Neural progenitor cell (in vitro differentiated cells): ENCODE data around the gene SHANK3. TPM values are rescaled to one million over a fixed set of nuclear protein-coding genes. Genes with fewer than 3 reads are reported as not detected.

Experiments
- DNase-seq: peaks from one replicate; pipeline ENCODE4 v3.0.0-alpha.2; 2016; ENCODE audit warnings: low spot score
- H2AFZ ChIP-seq: fragments of 200-600 bp; sonication (generic); replicated peaks from 2 replicates; pipeline ENCODE4 v1.6.1; 2016; ENCODE audit warnings: antibody characterized with exemption
- H3F3A ChIP-seq: fragments of 200-600 bp; sonication (generic); 2 replicates; pipeline ENCODE4 v1.6.1; 2016; ENCODE audit warnings: antibody characterized with exemption, low read depth
- H3K27ac ChIP-seq: fragments of 200-600 bp; sonication (generic); 2 replicates; pipeline ENCODE4 v1.5.1; 2016; ENCODE audit warnings: mild to moderate bottlenecking
- H3K27me3 ChIP-seq: fragments of 200-600 bp; sonication (generic); 2 replicates; pipeline ENCODE4 v1.6.1; 2016; ENCODE audit warnings: mild to moderate bottlenecking, moderate library complexity
- H3K36me3 ChIP-seq: fragments of 200-600 bp; sonication (generic); 2 replicates; pipeline ENCODE4 v1.5.1; 2016
- H3K4me1 ChIP-seq: fragments of 200-600 bp; sonication (generic); 2 replicates; pipeline ENCODE4 v1.6.1; 2016; ENCODE audit warnings: mixed run types
- H3K4me2 ChIP-seq: fragments of 200-600 bp; sonication (generic); 2 replicates; pipeline ENCODE4 v1.6.1; 2016
- H3K4me3 ChIP-seq: fragments of 200-600 bp; sonication (generic); 2 replicates; pipeline ENCODE4 v1.5.1; 2016
- H3K79me2 ChIP-seq: fragments of 200-600 bp; sonication (generic); 2 replicates; pipeline ENCODE4 v1.6.1; 2016; ENCODE audit warnings: low read depth
- H3K9ac ChIP-seq: fragments of 200-600 bp; sonication (generic); 2 replicates; pipeline ENCODE4 v1.6.1; 2016
- H3K9me3 ChIP-seq: fragments of 200-600 bp; sonication (generic); 2 replicates; pipeline ENCODE4 v1.5.1; 2016; ENCODE audit warnings: low read depth
- H4K20me1 ChIP-seq: fragments of 200-600 bp; sonication (generic); 2 replicates; pipeline ENCODE4 v1.6.1; 2016; ENCODE audit warnings: low read depth
- H3K27ac Mint-ChIP-seq: 3 replicates; pipeline ENCODE4 v1.8.0; 2021; ENCODE audit warnings: mixed read lengths
- H3K27me3 Mint-ChIP-seq: 2 replicates; pipeline ENCODE4 v1.8.0; 2022; ENCODE audit warnings: low read depth, mild to moderate bottlenecking, inconsistent platforms, moderate library complexity, mixed read lengths; ENCODE audit not compliant: insufficient read depth
- H3K36me3 Mint-ChIP-seq: 3 replicates; pipeline ENCODE4 v1.8.0; 2021; ENCODE audit warnings: mixed read lengths
- H3K4me1 Mint-ChIP-seq: 3 replicates; pipeline ENCODE4 v1.8.0; 2021; ENCODE audit warnings: mixed read lengths
- H3K4me3 Mint-ChIP-seq: 3 replicates; pipeline ENCODE4 v1.8.0; 2021; ENCODE audit warnings: mild to moderate bottlenecking, moderate library complexity, mixed read lengths
- H3K9me3 Mint-ChIP-seq: 3 replicates; pipeline ENCODE4 v1.8.0; 2020; ENCODE audit warnings: mixed read lengths
- EZH2 ChIP-seq: fragments of 200-600 bp; sonication (generic); IDR thresholded peaks from 2 replicates; pipeline ENCODE4 v1.6.1; 2017; ENCODE audit warnings: antibody characterized with exemption, mild to moderate bottlenecking, moderate library complexity
- EZH2phosphoT487 ChIP-seq: fragments of 200-600 bp; sonication (generic); IDR thresholded peaks from 2 replicates; pipeline ENCODE4 v1.6.1; 2017; ENCODE audit warnings: antibody characterized with exemption
- total RNA-seq: library from RNA; depleted of rRNA; stranded (reverse); fragments of >200 nt; gene quantifications from 2 replicates; pipeline ENCODE4 v1.2.3, GENCODE V29; 2015; ENCODE audit warnings: low replicate concordance
- TF ChIP-seq, protein P1 (sequence below): fragments of 200-600 bp; sonication (generic); IDR thresholded peaks from 2 replicates; pipeline ENCODE4 v1.5.1; 2017; ENCODE audit warnings: antibody characterized with exemption, mild to moderate bottlenecking

Gene SHANK3
- total RNA-seq, 1 donor from 2014 or later: 0.65 TPM

- Histone ChIP-seq H3K4me2 (peak within 1 kb of the TSS; percentile 97), H3K4me1 (no peaks in the 10 kb centered on the region), H2AFZ (peak within 1 kb of the TSS; percentile 88), H3F3A (peaks cover 11% of the 10 kb centered on the region), H3K79me2 (no peaks in the 10 kb centered on the region), H3K9me3 (no peaks in the 10 kb centered on the region), H3K36me3 (no peaks in the 10 kb centered on the region), H3K27me3 (peaks cover 6% of the 10 kb centered on the region), H3K27ac (no peak within 1 kb of the TSS), H3K9ac (no peak within 1 kb of the TSS), H3K4me3 (peak within 1 kb of the TSS; percentile 92), H4K20me1 (peaks cover 4% of the 10 kb centered on the region)
- peak; percentile 95 for DNase-seq
- TF ChIP-seq EZH2phosphoT487 (no peak), EZH2 (peak; percentile 56)
- TF ChIP-seq, protein P1, sequence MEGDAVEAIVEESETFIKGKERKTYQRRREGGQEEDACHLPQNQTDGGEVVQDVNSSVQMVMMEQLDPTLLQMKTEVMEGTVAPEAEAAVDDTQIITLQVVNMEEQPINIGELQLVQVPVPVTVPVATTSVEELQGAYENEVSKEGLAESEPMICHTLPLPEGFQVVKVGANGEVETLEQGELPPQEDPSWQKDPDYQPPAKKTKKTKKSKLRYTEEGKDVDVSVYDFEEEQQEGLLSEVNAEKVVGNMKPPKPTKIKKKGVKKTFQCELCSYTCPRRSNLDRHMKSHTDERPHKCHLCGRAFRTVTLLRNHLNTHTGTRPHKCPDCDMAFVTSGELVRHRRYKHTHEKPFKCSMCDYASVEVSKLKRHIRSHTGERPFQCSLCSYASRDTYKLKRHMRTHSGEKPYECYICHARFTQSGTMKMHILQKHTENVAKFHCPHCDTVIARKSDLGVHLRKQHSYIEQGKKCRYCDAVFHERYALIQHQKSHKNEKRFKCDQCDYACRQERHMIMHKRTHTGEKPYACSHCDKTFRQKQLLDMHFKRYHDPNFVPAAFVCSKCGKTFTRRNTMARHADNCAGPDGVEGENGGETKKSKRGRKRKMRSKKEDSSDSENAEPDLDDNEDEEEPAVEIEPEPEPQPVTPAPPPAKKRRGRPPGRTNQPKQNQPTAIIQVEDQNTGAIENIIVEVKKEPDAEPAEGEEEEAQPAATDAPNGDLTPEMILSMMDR: peak; percentile 46
- H3K27ac Mint-ChIP-seq: peak within 1 kb of the TSS; percentile 18
- no peaks in the 10 kb centered on the region for H3K9me3 Mint-ChIP-seq
- H3K36me3 Mint-ChIP-seq: no peaks in the 10 kb centered on the region
- H3K27me3 Mint-ChIP-seq: no peaks in the 10 kb centered on the region
- peaks cover 18% of the 10 kb centered on the region for H3K4me1 Mint-ChIP-seq
- H3K4me3 Mint-ChIP-seq: peak within 1 kb of the TSS; percentile 90
These were observed 44.7 kb upstream of the SHANK3 start, which contains the start of gene ARSA for GRCh38 chr22:50627642-50628542. TSS of gene ARSA (minus strand) at chr22:50628152. CDS start at chr22:50627779, 373 bp downstream.

- Mint-ChIP-seq H3K27me3 (no peaks in the 10 kb centered on the region), H3K4me3 (peak overlapping the region; percentile 90), H3K9me3 (no peaks in the 10 kb centered on the region), H3K36me3 (no peaks in the 10 kb centered on the region), H3K27ac (peak overlapping the region; percentile 18), H3K4me1 (peaks cover 18% of the 10 kb centered on the region)
- H3K4me2 ChIP-seq: peak overlapping the region; percentile 84
- no peak overlapping the region for H3K27ac ChIP-seq
- DNase-seq: no peak
- H3K27me3 ChIP-seq: peaks cover 6% of the 10 kb centered on the region
- no peaks in the 10 kb centered on the region for H3K79me2 ChIP-seq
- H3K4me3 ChIP-seq: peak overlapping the region; percentile 92
- H3K36me3 ChIP-seq: no peaks in the 10 kb centered on the region
- TF ChIP-seq EZH2phosphoT487 (no peak), EZH2 (no peak)
- TF ChIP-seq, protein P1: no peak
- H3K9me3 ChIP-seq: no peaks in the 10 kb centered on the region
- H3K4me1 ChIP-seq: no peaks in the 10 kb centered on the region
- H4K20me1 ChIP-seq: peaks cover 4% of the 10 kb centered on the region
- peak overlapping the region; percentile 88 for H2AFZ ChIP-seq
- no peak overlapping the region for H3K9ac ChIP-seq
- peaks cover 8% of the 10 kb centered on the region for H3F3A ChIP-seq
These were observed 44.0 kb upstream of the SHANK3 start for GRCh38 chr22:50628543-50629134.

DNA sequence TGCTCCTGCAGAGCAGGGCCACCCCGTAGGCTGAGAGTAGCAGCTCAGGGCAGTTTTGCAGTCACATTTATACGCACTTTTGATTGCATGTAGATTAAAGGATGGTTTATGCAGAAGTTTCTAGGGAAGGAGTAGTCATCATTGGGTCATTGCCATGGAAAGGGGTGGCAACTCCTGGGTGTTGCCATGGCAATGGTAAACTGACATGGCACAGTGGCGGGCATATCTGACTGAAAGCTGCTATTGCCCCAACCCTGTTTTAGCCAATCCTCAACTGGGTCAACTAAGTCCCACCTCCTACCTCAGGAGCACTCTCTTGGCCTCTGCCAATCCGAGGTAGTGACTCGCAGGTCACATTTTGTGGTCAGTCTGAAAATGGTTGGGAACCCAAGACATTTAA lies 42.2 kb upstream of the SHANK3 start:
- Histone ChIP-seq H3K27ac (no peak overlapping the region), H2AFZ (no peak overlapping the region), H3K9ac (no peak overlapping the region), H3K27me3 (peaks cover 6% of the 10 kb centered on the region), H3K9me3 (no peaks in the 10 kb centered on the region), H3K36me3 (no peaks in the 10 kb centered on the region), H4K20me1 (peaks cover 4% of the 10 kb centered on the region), H3K4me2 (no peak overlapping the region), H3K79me2 (no peaks in the 10 kb centered on the region), H3K4me3 (no peak overlapping the region), H3K4me1 (no peaks in the 10 kb centered on the region), H3F3A (peaks cover 8% of the 10 kb centered on the region)
- Mint-ChIP-seq H3K4me1 (peaks cover 18% of the 10 kb centered on the region), H3K4me3 (peak overlapping the region; percentile 1), H3K27me3 (peaks cover 2% of the 10 kb centered on the region), H3K27ac (no peak overlapping the region), H3K9me3 (no peaks in the 10 kb centered on the region), H3K36me3 (no peaks in the 10 kb centered on the region)
- DNase-seq: no peak
- TF ChIP-seq, protein P1: no peak
- TF ChIP-seq EZH2: no peak
- no peak for TF ChIP-seq EZH2phosphoT487
